Esophagus (tissue), 2 donors: ENCODE data around the gene ZCCHC18. TPM values are rescaled to one million over a fixed set of nuclear protein-coding genes. Genes with fewer than 3 reads are reported as not detected.
A peak's percentile ranks its signal among the peaks of the same experiment; 100 is the strongest.
"Not testable (repeated sequence)": the region's sequence is repeated elsewhere in the genome, so short reads cannot be mapped to it uniquely, and the experiment has no call there.

Experiments used
- H3K27ac ChIP-seq, 2 donors: one replicate each; pipeline ENCODE4 v1.5.1; 2013; ENCODE audit warnings: low read depth in 2 of 2, mild to moderate bottlenecking in 2 of 2, inconsistent platforms in 1 of 2, low read length in 1 of 2, moderate library complexity in 1 of 2
- H3K27me3 ChIP-seq, 2 donors: one replicate each; pipeline ENCODE4 v1.6.1; 2013; ENCODE audit warnings: low read length in 2 of 2, control low read depth in 1 of 2, mild to moderate bottlenecking in 1 of 2; ENCODE audit not compliant: insufficient read depth in 2 of 2, control insufficient read depth in 1 of 2
- H3K36me3 ChIP-seq, 2 donors: one replicate each; pipeline ENCODE4 v1.6.1; 2013; ENCODE audit warnings: low read length in 1 of 2; ENCODE audit not compliant: control insufficient read depth in 2 of 2, insufficient read depth in 2 of 2
- H3K4me1 ChIP-seq, 2 donors: one replicate each; pipeline ENCODE4 v1.6.1; 2013; ENCODE audit warnings: low read length in 1 of 2; ENCODE audit not compliant: control insufficient read depth in 2 of 2, insufficient read depth in 2 of 2
- H3K4me3 ChIP-seq, 2 donors: one replicate each; pipeline ENCODE4 v1.5.1; 2013; ENCODE audit warnings: low read length in 2 of 2, mild to moderate bottlenecking in 2 of 2, low read depth in 1 of 2, moderate library complexity in 1 of 2
- H3K9me3 ChIP-seq, 2 donors: one replicate each; pipeline ENCODE4 v1.6.1; 2013; ENCODE audit warnings: mild to moderate bottlenecking in 2 of 2, low read depth in 1 of 2, low read length in 1 of 2, moderate library complexity in 1 of 2; ENCODE audit not compliant: control insufficient read depth in 2 of 2, insufficient read depth in 1 of 2
- WGBS, 2 donors: extraction: QIAGEN DNeasy Blood & Tissue Kit; methylation state at CpG; one replicate each; pipeline ENCODE4 v1.1.7; 2013; 5-methylcytosine and 5-hydroxymethylcytosine counted together
- polyA plus RNA-seq, 2 donors: library from polyadenylated mRNA; stranded (reverse); fragments of 200-250 nt; gene quantifications; one replicate each; pipeline ENCODE4 v1.2.3, GENCODE V29; 2013
- donor health status: healthy with polysubstance abuse.
- donor health status: Bipolar disorder and iron deficiency.

Gene ZCCHC18
- polyA plus RNA-seq, 2 donors: 0.51 to 0.71 TPM

DNA sequence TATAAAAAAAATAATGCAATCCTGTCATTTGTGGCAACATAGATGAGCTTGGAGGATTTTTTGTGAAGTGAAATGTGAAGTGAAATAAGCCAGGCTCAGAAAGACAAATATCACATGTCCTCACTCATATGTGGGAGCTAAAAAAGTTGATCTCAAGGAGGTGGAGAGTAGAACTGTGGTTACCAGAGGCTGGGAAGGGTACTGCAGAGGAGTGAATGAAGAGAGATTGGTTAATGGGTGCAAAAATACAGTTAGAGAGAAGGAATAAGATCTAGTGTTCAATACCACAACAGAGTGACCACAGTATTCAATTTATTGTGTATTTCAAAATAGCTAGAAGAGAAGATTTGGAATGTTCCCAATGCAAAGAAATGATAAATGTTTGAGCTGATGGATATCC, 13.4 kb upstream of the ZCCHC18 start:
- no peaks in the 10 kb centered on the region for H3K4me1 ChIP-seq
- H3K27me3 ChIP-seq: no peaks in the 10 kb centered on the region
- no peak overlapping the region for H3K27ac ChIP-seq

DNA sequence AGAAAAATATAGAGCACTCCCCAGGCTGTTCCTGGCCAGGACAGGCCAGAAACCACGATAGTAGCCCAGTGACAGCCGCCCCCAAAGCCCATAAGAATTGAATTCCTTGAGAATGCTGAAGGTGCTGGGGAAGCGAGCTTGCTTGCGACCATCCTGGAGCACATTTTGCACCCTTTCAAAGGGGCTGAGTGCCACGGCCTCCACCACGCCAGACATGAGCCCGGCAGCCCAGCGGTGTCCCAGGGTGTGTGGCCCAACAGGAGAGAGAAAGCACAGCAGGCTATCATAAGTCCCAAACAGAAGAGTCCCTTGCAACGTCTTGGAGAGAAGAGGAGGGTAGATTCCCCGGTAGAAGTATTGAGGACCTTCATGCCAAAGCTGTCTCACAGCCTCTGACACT, 7.6 kb upstream of the ZCCHC18 start:
- H3K27me3 ChIP-seq: peaks cover 0 to 11% of the 10 kb centered on the region in 2 donors
- no peaks in the 10 kb centered on the region for H3K9me3 ChIP-seq
- no peaks in the 10 kb centered on the region for H3K36me3 ChIP-seq
- no peaks in the 10 kb centered on the region for H3K4me1 ChIP-seq
- no peak overlapping the region for H3K4me3 ChIP-seq
- 76 to 97% methylated on average over 10 of the region's 10 CpGs for WGBS, 2 donors
- no peak overlapping the region for H3K27ac ChIP-seq

More for the DNA sequence above, 13.4 kb upstream of the ZCCHC18 start:
- no peak overlapping the region for H3K4me3 ChIP-seq
- no peaks in the 10 kb centered on the region for H3K36me3 ChIP-seq
- H3K9me3 ChIP-seq: no peaks in the 10 kb centered on the region

DNA sequence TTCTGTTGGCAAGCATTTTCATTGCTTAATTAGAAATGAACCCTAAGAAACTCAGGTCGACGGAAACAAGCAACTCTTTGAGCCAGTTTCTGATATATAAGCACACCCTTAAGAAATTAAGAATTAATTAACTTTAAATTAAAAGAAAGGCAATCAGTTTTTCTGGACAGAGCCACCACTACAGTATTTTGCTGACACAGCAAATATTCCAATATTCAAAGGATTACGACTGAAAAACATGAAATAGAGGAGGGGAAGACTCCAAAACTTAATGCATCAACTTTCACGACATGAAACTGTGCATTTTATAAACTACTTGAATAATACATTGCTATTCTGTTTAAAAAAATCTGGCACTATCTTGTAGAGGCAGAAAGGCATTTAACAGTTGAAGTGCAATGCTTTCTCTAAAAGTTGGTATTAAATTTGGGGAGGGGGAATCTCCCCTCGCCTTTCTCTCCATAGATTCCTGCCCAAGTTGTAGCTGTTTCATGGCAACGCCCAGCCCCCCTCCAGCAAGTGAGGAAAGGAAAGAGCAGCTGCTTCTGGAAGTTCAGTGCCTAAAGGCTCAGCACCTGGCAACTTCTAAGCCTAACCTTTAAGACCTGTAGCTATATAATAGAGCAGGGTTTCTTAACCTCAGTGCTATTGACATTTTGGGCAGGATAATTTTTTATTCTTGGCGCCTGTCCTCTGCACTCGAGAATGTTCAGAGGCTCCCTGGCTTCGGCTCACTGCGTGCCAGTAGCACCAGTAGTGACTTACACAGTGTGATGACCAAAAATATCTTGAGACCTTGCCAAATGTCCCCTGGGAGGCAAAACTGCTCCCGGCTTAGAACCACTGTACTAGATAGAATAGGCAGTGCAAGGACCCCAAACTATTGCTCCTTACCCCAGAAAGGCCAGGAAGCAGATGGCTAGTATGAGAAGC, 6.7 kb upstream of the ZCCHC18 start:
- 56 to 59% methylated on average over 11 of the region's 11 CpGs for WGBS, 2 donors
- no peak overlapping the region for H3K4me3 ChIP-seq
- no peaks in the 10 kb centered on the region for H3K4me1 ChIP-seq
- no peaks in the 10 kb centered on the region for H3K9me3 ChIP-seq
- H3K27me3 ChIP-seq: peaks cover 0 to 11% of the 10 kb centered on the region in 2 donors
- no peaks in the 10 kb centered on the region for H3K36me3 ChIP-seq
- no peak overlapping the region for H3K27ac ChIP-seq

DNA sequence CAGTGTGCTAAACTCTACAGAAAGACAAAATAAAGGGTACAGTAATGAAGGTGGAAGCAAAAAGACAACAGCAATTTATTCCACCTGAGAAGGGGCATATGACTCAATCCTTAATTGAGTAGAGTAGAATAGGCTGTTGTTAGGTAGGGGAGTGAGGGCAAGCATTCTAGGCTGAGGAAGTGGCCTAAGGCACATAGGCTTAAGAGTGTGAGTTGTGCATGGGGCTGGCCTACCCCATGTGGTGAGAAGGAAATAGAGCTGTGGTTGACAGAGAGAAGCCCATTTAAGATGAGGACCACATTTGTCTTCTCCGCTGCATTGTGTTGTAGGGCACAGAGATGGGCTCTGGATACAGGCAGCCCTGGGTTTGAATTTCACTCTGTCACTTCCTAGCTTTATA, 3.4 kb upstream of the ZCCHC18 start:
- no peak overlapping the region for H3K4me3 ChIP-seq
- H3K4me1 ChIP-seq: no peaks in the 10 kb centered on the region
- no peak overlapping the region for H3K27ac ChIP-seq
- H3K36me3 ChIP-seq: no peaks in the 10 kb centered on the region
- WGBS, 2 donors: 63 to 100% methylated on average over 1 of the region's 1 CpG
- peaks cover 0 to 11% of the 10 kb centered on the region in 2 donors for H3K27me3 ChIP-seq
- H3K9me3 ChIP-seq: peaks cover 0 to 4% of the 10 kb centered on the region in 2 donors

DNA sequence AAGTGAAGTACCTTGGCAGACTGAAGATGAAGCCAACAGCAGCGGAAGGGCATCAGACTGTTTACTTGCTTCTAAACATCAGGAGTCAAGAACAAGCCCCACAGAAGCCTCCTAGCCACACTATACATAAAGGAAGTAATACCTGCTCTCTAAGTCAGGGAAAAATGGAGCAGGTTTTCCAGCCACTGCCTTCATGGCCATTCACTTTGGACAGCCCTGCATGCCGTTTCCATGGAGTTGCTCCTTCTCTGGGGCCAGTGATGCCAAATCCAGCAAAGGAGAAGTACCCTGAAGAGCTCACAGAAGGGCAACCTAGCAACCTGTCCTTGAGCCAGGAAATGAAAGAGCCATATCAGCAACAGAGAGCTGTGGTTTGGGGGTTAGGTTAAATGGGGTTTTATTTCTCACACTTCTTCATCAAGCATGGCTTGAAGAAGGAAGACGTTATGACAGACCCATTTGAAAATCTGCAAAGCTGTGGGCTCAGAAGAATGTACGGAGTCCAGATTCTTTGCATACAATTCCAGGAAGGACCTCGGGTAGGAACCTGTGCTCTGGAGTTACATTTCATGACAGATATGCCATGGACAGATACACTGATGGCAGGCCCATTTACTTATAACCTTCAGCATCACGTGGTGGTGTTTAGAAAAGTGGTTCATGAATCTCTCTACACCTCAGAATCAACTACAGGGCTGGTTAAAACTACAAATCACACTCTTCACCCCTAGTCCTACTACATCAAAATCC, 1.7 kb upstream of the ZCCHC18 start:
- H3K27me3 ChIP-seq: peaks cover 0 to 11% of the 10 kb centered on the region in 2 donors
- not testable (repeated sequence) for H3K4me3 ChIP-seq, H3K36me3 ChIP-seq, H3K4me1 ChIP-seq, H3K27ac ChIP-seq, H3K9me3 ChIP-seq
- WGBS, 2 donors: 54 to 65% methylated on average over 6 of the region's 6 CpGs

DNA sequence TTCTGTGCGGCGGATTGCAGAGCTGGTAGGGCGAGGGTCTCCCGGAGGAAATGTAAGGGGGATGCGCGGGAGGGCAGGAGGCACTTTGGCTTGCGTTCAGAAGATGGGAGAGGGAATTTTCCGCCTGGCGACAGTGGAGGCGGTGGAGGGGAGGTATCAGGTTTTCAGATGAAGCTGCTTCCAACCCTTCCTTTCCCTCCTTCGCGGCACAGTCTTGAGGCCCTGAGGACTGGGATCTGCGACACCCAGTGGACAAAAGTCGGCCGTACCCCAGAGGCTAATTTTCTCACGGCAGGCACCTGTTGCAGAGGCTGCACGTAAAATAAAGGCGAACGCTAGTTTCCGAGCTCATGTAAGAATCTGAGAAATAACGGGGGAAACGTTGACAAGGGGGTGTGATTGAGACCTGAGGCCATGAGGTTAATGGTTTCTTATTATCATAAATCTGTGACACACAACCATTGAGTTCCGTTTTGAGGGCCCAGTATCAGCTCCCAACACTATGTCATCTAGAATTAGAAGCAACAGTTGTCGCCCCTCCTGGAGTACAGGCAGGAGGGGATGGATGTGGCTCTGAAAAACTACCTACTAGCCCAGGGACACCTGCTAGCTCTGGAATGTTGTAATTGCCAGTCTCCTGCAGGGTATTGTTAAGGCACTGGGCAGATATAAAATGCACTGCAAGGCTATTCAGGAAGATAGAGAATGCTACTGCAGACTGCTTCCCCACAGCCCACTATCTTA, 1.1 kb downstream of the ZCCHC18 start:
- WGBS, 2 donors: 6 to 26% methylated on average over 24 of the region's 24 CpGs
- H3K9me3 ChIP-seq: peaks cover 0 to 4% of the 10 kb centered on the region in 2 donors
- H3K27ac ChIP-seq: peak overlapping the region in 1 of 2 donors; percentile 47
- peak overlapping the region; percentile 35 to 44 for H3K4me3 ChIP-seq
- no peaks in the 10 kb centered on the region for H3K4me1 ChIP-seq
- peaks cover 0 to 8% of the 10 kb centered on the region in 2 donors for H3K27me3 ChIP-seq
- H3K36me3 ChIP-seq: no peaks in the 10 kb centered on the region

DNA sequence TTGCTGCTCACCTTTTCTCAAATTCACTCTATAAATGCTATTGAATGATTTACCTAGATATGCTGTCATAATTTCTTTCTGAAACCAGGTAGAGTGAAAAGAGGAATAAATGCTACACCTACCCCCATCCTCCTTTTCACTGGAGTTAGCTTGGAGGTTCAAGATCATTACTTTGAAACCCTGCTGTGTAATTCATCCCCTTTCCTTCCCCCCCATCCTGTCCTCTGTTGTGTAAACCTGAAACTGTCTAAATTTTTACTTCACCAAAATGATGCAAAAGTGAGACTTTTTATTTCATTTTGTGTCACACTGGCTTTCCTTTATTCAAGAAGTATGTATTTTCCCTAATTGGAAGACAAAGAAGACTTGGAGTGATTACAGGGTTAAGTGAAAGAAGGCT, 5.4 kb downstream of the ZCCHC18 start:
- no peak overlapping the region for H3K4me3 ChIP-seq

DNA sequence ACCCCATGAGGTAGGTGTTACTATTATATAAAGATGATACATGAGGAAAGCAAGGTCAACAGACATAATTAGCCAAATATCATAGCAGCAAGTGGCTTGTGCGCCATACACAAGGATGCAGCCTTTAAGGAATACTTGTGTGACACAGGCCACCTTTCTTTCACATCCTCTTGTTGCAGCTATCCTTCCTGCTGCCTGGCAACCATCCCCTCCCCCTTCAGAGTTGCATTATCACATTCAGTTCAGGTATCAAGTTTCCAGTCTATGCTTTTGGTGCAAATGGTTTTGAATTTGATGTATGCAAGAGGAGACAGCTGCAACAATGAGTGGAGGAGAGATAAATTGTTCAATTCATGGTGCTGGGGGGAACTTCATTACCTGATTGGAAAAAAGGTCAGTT, 6.4 kb downstream of the ZCCHC18 start:
- Histone ChIP-seq H3K27me3 (peaks cover 0 to 3% of the 10 kb centered on the region in 2 donors), H3K9me3 (no peaks in the 10 kb centered on the region), H3K27ac (no peak overlapping the region), H3K4me1 (no peaks in the 10 kb centered on the region), H3K36me3 (no peaks in the 10 kb centered on the region), H3K4me3 (no peak overlapping the region)
- WGBS, 2 donors: 79 to 89% methylated on average over 1 of the region's 1 CpG

More for the DNA sequence above, 5.4 kb downstream of the ZCCHC18 start:
- no peaks in the 10 kb centered on the region for H3K9me3 ChIP-seq
- no peaks in the 10 kb centered on the region for H3K36me3 ChIP-seq
- peaks cover 0 to 3% of the 10 kb centered on the region in 2 donors for H3K27me3 ChIP-seq
- no peaks in the 10 kb centered on the region for H3K4me1 ChIP-seq
- H3K27ac ChIP-seq: no peak overlapping the region

DNA sequence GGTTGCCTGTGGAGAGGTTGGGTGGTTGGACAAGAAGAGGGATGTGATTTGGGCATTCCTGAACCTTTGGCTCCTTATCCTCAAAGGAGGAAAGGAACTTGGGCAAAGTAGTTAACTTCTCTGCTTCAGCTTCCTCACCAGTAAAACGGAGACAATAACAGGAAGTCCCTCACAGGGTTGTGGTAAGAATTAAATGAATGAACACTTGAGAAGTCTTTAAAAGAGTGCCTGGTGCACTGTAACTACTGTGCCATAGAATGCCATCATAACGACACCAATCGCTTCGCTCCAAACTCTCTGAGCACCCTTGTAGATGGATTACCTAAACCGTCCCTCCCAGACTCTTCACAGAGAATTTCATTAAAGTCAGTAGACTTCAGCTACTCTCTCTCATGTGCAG, 10.5 kb downstream of the ZCCHC18 start:
- peaks cover 0 to under 1% of the 10 kb centered on the region in 2 donors for H3K27me3 ChIP-seq
- H3K4me3 ChIP-seq: no peak overlapping the region
- no peaks in the 10 kb centered on the region for H3K36me3 ChIP-seq
- H3K9me3 ChIP-seq: no peaks in the 10 kb centered on the region
- H3K4me1 ChIP-seq: no peaks in the 10 kb centered on the region
- H3K27ac ChIP-seq: no peak overlapping the region
- 58% methylated on average over 5 of the region's 5 CpGs for WGBS, 2 donors
